H1 (cell line): ENCODE data around the gene PLEKHA5. TPM values are rescaled to one million over a fixed set of nuclear protein-coding genes. Genes with fewer than 3 reads are reported as not detected.

Experiments
- CTCF ChIA-PET: fragments of 300-600 bp; sonication (Branson Sonifier 250); formaldehyde crosslinking; loops from one replicate; lab custom pipeline; 2021; ENCODE audit not compliant: partially characterized antibody; lab: Charles Lee
- POLR2A ChIA-PET: fragments of 300-600 bp; sonication (Branson Sonifier 250); formaldehyde crosslinking; loops from one replicate; lab custom pipeline; 2021; ENCODE audit warnings: inconsistent platforms; ENCODE audit not compliant: partially characterized antibody; lab: Charles Lee
- DNase-seq, 2 experiments: peaks; one replicate each; pipeline versions ENCODE4 v3.0.0 to v3.0.0-alpha.2; 2010 to 2022; ENCODE audit warnings: low spot score in 2 of 2, low read depth in 1 of 2, mixed read lengths in 1 of 2
- FAIRE-seq: peaks from 2 replicates; lab custom pipeline; 2011; peaks lifted over from hg19 to GRCh38; lab: Jason Lieb, UNC
- H2AFZ ChIP-seq: 2 replicates; pipeline ENCODE4 v1.8.1; 2012; ENCODE audit warnings: low read length, inconsistent platforms
- H2AK5ac ChIP-seq: 2 replicates; pipeline ENCODE4 v1.6.1; 2013; ENCODE audit warnings: low read depth, low read length
- H2BK120ac ChIP-seq: replicated peaks from 2 replicates; pipeline ENCODE3; 2013; ENCODE audit warnings: low read depth, low read length, inconsistent platforms
- H2BK12ac ChIP-seq: 2 replicates; pipeline ENCODE4 v1.6.1; 2013; ENCODE audit warnings: low read depth, low read length
- H2BK15ac ChIP-seq: 2 replicates; pipeline ENCODE4 v1.6.1; 2013; ENCODE audit warnings: low read length
- H2BK20ac ChIP-seq: 2 replicates; pipeline ENCODE4 v1.6.1; 2013; ENCODE audit warnings: low read length
- H2BK5ac ChIP-seq: 2 replicates; pipeline ENCODE4 v1.6.1; 2013; ENCODE audit warnings: low read depth, low read length
- H3K14ac ChIP-seq: 2 replicates; pipeline ENCODE4 v1.6.1; 2013; ENCODE audit warnings: inconsistent platforms; ENCODE audit not compliant: insufficient read length
- H3K18ac ChIP-seq: 2 replicates; pipeline ENCODE4 v1.6.1; 2013; ENCODE audit warnings: low read length; ENCODE audit errors: extremely low read depth
- H3K23ac ChIP-seq: 2 replicates; pipeline ENCODE4 v1.6.1; 2013; ENCODE audit warnings: inconsistent platforms; ENCODE audit not compliant: insufficient read length
- H3K23me2 ChIP-seq: 2 replicates; pipeline ENCODE4 v1.6.1; 2013; ENCODE audit warnings: low read depth, low read length
- H3K27ac ChIP-seq: 2 replicates; pipeline ENCODE4 v1.6.1; 2011; ENCODE audit warnings: low read depth, low read length, inconsistent platforms
- H3K27me3 ChIP-seq, 4 experiments: replicated peaks in 1 of 4; 1 replicate in 1 of 4; 2 replicates in 3 of 4; pipeline versions ENCODE4 v1.6.1 to v1.8.1; 2011 to 2013; ENCODE audit warnings: low read length in 3 of 4, mild to moderate bottlenecking in 3 of 4, inconsistent platforms in 2 of 4, mixed read lengths in 2 of 4, moderate library complexity in 1 of 4; ENCODE audit not compliant: control insufficient read depth in 3 of 4, insufficient read depth in 3 of 4; ENCODE audit errors: extremely low read depth in 1 of 4
- H3K36me3 ChIP-seq, 4 experiments: 2 replicates each; pipeline versions ENCODE4 v1.6.1 to v1.8.1; 2011 to 2013; ENCODE audit warnings: mild to moderate bottlenecking in 4 of 4, low read length in 3 of 4, moderate library complexity in 2 of 4, control low read depth in 1 of 4, inconsistent platforms in 1 of 4; ENCODE audit not compliant: insufficient read depth in 4 of 4, control insufficient read depth in 2 of 4
- H3K4ac ChIP-seq: replicated peaks from 2 replicates; pipeline ENCODE3; 2013; ENCODE audit warnings: low read length, low read depth, mixed read lengths, inconsistent platforms; ENCODE audit not compliant: insufficient read length
- H3K4me1 ChIP-seq, 4 experiments: replicated peaks in 1 of 4; 1 replicate in 1 of 4; 2 replicates in 3 of 4; pipeline versions ENCODE4 v1.6.1 to v1.8.1; 2011 to 2013; ENCODE audit warnings: low read length in 3 of 4, inconsistent platforms in 2 of 4, mixed read lengths in 1 of 4; ENCODE audit not compliant: insufficient read depth in 4 of 4, control insufficient read depth in 3 of 4
- H3K4me2 ChIP-seq, 2 experiments: 2 replicates each; pipeline versions ENCODE4 v1.6.1 to v1.8.1; 2011 to 2013; ENCODE audit warnings: low read depth in 2 of 2, low read length in 2 of 2, control low read depth in 1 of 2, inconsistent platforms in 1 of 2, mild to moderate bottlenecking in 1 of 2; ENCODE audit not compliant: insufficient read depth in 1 of 2
- H3K4me3 ChIP-seq, 4 experiments: fragments of 200-600, 300-600 bp in 1 of 4; sonication (generic), shearing (Covaris generic), sonication (Bioruptor Twin) in 1 of 4; 2 replicates each; pipeline versions ENCODE4 v1.5.1 to v1.8.1; 2011 to 2016; ENCODE audit warnings: low read length in 4 of 4, low read depth in 3 of 4, control low read depth in 2 of 4, inconsistent platforms in 2 of 4, mild to moderate bottlenecking in 2 of 4, mixed read lengths in 1 of 4, moderate library complexity in 1 of 4; ENCODE audit not compliant: insufficient read depth in 2 of 4; ENCODE audit errors: extremely low read depth in 1 of 4
- H3K56ac ChIP-seq: replicated peaks from 2 replicates; pipeline ENCODE3; 2013; ENCODE audit warnings: low read depth, mild to moderate bottlenecking, mixed read lengths, low read length, inconsistent platforms; ENCODE audit not compliant: insufficient read length
- H3K79me1 ChIP-seq: 2 replicates; pipeline ENCODE4 v1.6.1; 2013; ENCODE audit warnings: low read depth, low read length, control low read depth
- H3K79me2 ChIP-seq, 2 experiments: 2 replicates each; pipeline versions ENCODE4 v1.6.1 to v1.8.1; 2012 to 2013; ENCODE audit warnings: low read length in 2 of 2, mild to moderate bottlenecking in 2 of 2, inconsistent platforms in 1 of 2; ENCODE audit not compliant: insufficient read depth in 2 of 2, control insufficient read depth in 1 of 2
- H3K9ac ChIP-seq, 4 experiments: replicated peaks in 1 of 4; 1 replicate in 1 of 4; 2 replicates in 3 of 4; pipeline versions ENCODE4 v1.6.1 to v1.8.1; 2011 to 2013; ENCODE audit warnings: low read depth in 3 of 4, low read length in 3 of 4, control low read depth in 2 of 4, mild to moderate bottlenecking in 2 of 4, moderate library complexity in 2 of 4, inconsistent platforms in 1 of 4; ENCODE audit errors: extremely low read depth in 1 of 4
- H3K9me3 ChIP-seq, 2 experiments: 2 replicates each; pipeline versions ENCODE4 v1.6.1 to v1.8.1; 2012 to 2013; ENCODE audit warnings: mild to moderate bottlenecking in 2 of 2, moderate library complexity in 2 of 2, control low read depth in 1 of 2, inconsistent platforms in 1 of 2, low read depth in 1 of 2, low read length in 1 of 2, mixed read lengths in 1 of 2; ENCODE audit not compliant: insufficient read depth in 2 of 2
- H4K20me1 ChIP-seq, 2 experiments: replicated peaks in 1 of 2; 2 replicates each; pipeline versions ENCODE3 to v1.8.1; 2011 to 2013; ENCODE audit warnings: inconsistent platforms in 2 of 2, low read length in 2 of 2, mild to moderate bottlenecking in 1 of 2; ENCODE audit not compliant: insufficient read depth in 2 of 2, control insufficient read depth in 1 of 2
- H4K5ac ChIP-seq: 2 replicates; pipeline ENCODE4 v1.6.1; 2013; ENCODE audit warnings: low read length, low read depth, mixed read lengths, inconsistent platforms; ENCODE audit not compliant: insufficient read length
- H4K8ac ChIP-seq: 2 replicates; pipeline ENCODE4 v1.8.0; 2013; ENCODE audit warnings: mild to moderate bottlenecking, moderate library complexity, low read length, inconsistent platforms; ENCODE audit not compliant: insufficient read depth; ENCODE audit errors: extremely low read depth
- H4K91ac ChIP-seq: replicated peaks from 2 replicates; pipeline ENCODE3; 2013; ENCODE audit warnings: low read length, mixed read lengths, inconsistent platforms; ENCODE audit not compliant: insufficient read length
- ASH2L ChIP-seq: fragments of 200-600, 300-600 bp; sonication (generic); IDR thresholded peaks from one replicate; pipeline ENCODE4 v1.7.1; 2017; ENCODE audit warnings: low read length
- E2F6 ChIP-seq: IDR thresholded peaks from 2 replicates; pipeline ENCODE4 v1.6.1; 2012; ENCODE audit warnings: inconsistent platforms
- EP300 ChIP-seq, 2 experiments: IDR thresholded peaks; 1 replicate in 1 of 2; 2 replicates in 1 of 2; pipeline ENCODE4 v1.6.1; 2011 to 2012; ENCODE audit warnings: low read depth in 2 of 2, low read length in 2 of 2, mild to moderate bottlenecking in 2 of 2, borderline replicate concordance in 1 of 2, inconsistent platforms in 1 of 2, moderate library complexity in 1 of 2
- HDAC6 ChIP-seq: IDR thresholded peaks from one replicate; pipeline ENCODE4 v1.7.1; 2012; ENCODE audit warnings: low read depth, mild to moderate bottlenecking, inconsistent platforms, low read length, moderate library complexity
- SIRT6 ChIP-seq: IDR thresholded peaks from one replicate; pipeline ENCODE4 v1.7.1; 2012; ENCODE audit warnings: low read length, inconsistent platforms
- WGBS, 2 experiments: shearing (Covaris generic) in 1 of 2; methylation state at CpG; one replicate each; pipeline versions ENCODE4 v1.1.6 to v1.1.7; 2013 to 2015; ENCODE audit warnings: low lambda C conversion rate in 2 of 2, mixed read lengths in 2 of 2, inconsistent platforms in 1 of 2, low coverage in 1 of 2, missing lambda C conversion rate in 1 of 2; ENCODE audit not compliant: insufficient replicate concordance in 2 of 2, insufficient coverage in 1 of 2, insufficient read length in 1 of 2; ENCODE audit errors: extremely low coverage in 1 of 2, missing lambda C conversion rate in 1 of 2; 5-methylcytosine and 5-hydroxymethylcytosine counted together
- polyA plus RNA-seq, 7 experiments: library from polyadenylated mRNA; depleted of rRNA in 3 of 7; stranded (reverse) in 5 of 7; unstranded in 2 of 7; fragments of >200 nt in 5 of 7; fragments of 200-250 nt in 2 of 7; gene quantifications; 1 replicate in 5 of 7; 2 replicates in 1 of 7; 4 replicates in 1 of 7; pipeline versions ENCODE4 v1.2.1 to v1.2.3, GENCODE V29; 2011 to 2013; ENCODE audit warnings: missing spikeins in 2 of 7, mixed read lengths in 2 of 7
- total RNA-seq: library from RNA; stranded (reverse); fragmentation: NEBNext Ultra II Directional; extraction: Animal tissue kit (Norgen Biotek cat#: 25700); gene quantifications from 2 replicates; pipeline ENCODE4 v1.2.1, GENCODE V29; 2021

PLEKHA5 gene
- total and polyA plus RNA-seq, 2 of the 8 experiments (the other 6 are each of a cell fraction or from before 2014, with no cell fraction given), result 17.2 to 66.1 TPM

GRCh38 chr12:19144287-19144686, 14.8 kb downstream of the PLEKHA5 start:
- FAIRE-seq (no peak), DNase-seq (no peak)
- Histone ChIP-seq H2AFZ (no peak overlapping the region), H4K91ac (no peak overlapping the region), H3K27ac (no peak overlapping the region), H2BK15ac (no peak overlapping the region), H2AK5ac (no peak overlapping the region), H3K14ac (no peak overlapping the region), H3K56ac (no peak overlapping the region), H4K5ac (no peak overlapping the region), H2BK5ac (no peak overlapping the region), H2BK20ac (no peak overlapping the region), H3K9me3 (no peaks in the 10 kb centered on the region), H4K8ac (no peak overlapping the region), H3K23ac (no peak overlapping the region), H3K23me2 (no peaks in the 10 kb centered on the region), H3K9ac (no peak overlapping the region), H3K4me3 (no peak overlapping the region), H2BK120ac (no peak overlapping the region), H3K27me3 (no peaks in the 10 kb centered on the region), H3K4ac (no peak overlapping the region), H3K36me3 (peaks cover 0 to 59% (median 6%) of the 10 kb centered on the region in 4 experiments; a peak in 6 of 8 replicates), H3K79me2 (peaks cover 5 to 96% of the 10 kb centered on the region in 2 experiments), H4K20me1 (peaks cover 4 to 6% of the 10 kb centered on the region in 2 experiments), H3K4me1 (no peaks in the 10 kb centered on the region; a peak in 2 of 7 replicates), H3K18ac (no peak overlapping the region), H2BK12ac (no peak overlapping the region), H3K79me1 (peaks cover 14% of the 10 kb centered on the region), H3K4me2 (no peak overlapping the region)
- ChIA-PET POLR2A (no interaction called here), CTCF (no interaction called here)
- TF ChIP-seq HDAC6 (no peak), EP300 (IDR thresholded peaks at IDR 0.05; ENCODE audit: borderline replicate concordance in 1 of 2, low read depth in 2 of 2, low read length in 2 of 2) (no peak), E2F6 (no peak), SIRT6 (no peak), ASH2L (no peak)
- 92% methylated on average over 6 of the region's 6 CpGs; no CpG with 5 or more reads in 1 of the 2 experiments for WGBS, 2 experiments
